ENCODE measurements around the gene TEDC2. TPM values are rescaled to one million over a fixed set of nuclear protein-coding genes. Genes with fewer than 3 reads are reported as not detected.
A peak's percentile ranks its signal among the peaks of the same experiment; 100 is the strongest.

The TEDC2 gene
- total RNA-seq = 0.68 TPM
- long read RNA-seq, partial matches to known transcripts = 1 of 1 reads
- long read RNA-seq, other reads (novel, unspliced or antisense) = 0 of 1 reads

GRCh38 chr16:2459647-2460390 is at the start of gene TEDC2:
TSS of gene TEDC2 (plus strand) at chr16:2460109. CDS start at chr16:2460145, 36 bp downstream.
- intact Hi-C loops (cut with DNase I) = no loop called here
- Histone ChIP-seq H3K4me1 (peaks cover 16% of the 10 kb centered on the region), H3K36me3 (no peaks in the 10 kb centered on the region), H3K27me3 (ENCODE audit: low read depth) (no peaks in the 10 kb centered on the region), H3K9me3 (no peaks in the 10 kb centered on the region), H3K4me3 (peak within 1 kb of the TSS; percentile 67), H3K27ac (no peak within 1 kb of the TSS)
- TF ChIP-seq, protein P1, sequence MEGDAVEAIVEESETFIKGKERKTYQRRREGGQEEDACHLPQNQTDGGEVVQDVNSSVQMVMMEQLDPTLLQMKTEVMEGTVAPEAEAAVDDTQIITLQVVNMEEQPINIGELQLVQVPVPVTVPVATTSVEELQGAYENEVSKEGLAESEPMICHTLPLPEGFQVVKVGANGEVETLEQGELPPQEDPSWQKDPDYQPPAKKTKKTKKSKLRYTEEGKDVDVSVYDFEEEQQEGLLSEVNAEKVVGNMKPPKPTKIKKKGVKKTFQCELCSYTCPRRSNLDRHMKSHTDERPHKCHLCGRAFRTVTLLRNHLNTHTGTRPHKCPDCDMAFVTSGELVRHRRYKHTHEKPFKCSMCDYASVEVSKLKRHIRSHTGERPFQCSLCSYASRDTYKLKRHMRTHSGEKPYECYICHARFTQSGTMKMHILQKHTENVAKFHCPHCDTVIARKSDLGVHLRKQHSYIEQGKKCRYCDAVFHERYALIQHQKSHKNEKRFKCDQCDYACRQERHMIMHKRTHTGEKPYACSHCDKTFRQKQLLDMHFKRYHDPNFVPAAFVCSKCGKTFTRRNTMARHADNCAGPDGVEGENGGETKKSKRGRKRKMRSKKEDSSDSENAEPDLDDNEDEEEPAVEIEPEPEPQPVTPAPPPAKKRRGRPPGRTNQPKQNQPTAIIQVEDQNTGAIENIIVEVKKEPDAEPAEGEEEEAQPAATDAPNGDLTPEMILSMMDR (IDR thresholded peaks at IDR 0.05) = no peak
- peak; percentile 98 for DNase-seq
- peak; percentile 97 to 98 for ATAC-seq

DNA sequence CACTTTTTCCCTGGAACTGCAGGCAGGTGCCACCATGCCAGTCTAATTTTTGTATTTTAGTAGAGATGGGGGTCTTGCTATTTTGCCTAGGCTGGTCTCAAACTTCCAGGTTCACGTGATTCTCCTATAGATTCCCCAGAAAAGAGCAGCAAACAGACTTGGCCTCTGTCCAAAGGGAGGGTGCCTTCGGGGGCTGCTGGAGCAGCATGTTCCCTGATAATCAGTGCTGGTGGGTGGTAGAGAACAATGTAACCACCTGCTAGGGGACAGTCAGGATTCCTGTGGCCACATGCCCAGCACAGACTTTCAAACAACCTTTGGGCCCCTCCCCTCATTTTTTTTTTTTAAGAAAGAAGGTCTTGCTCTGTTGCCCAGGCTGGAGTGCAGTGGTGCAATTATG is 44.8 kb upstream of the TEDC2 start:
- Histone ChIP-seq H3K27me3 (ENCODE audit: low read depth) (peaks cover 18% of the 10 kb centered on the region), H3K4me1 (no peaks in the 10 kb centered on the region), H3K36me3 (no peaks in the 10 kb centered on the region), H3K4me3 (no peak overlapping the region), H3K9me3 (no peaks in the 10 kb centered on the region), H3K27ac (no peak overlapping the region)
- ATAC-seq (no peak), DNase-seq (no peak)
- intact Hi-C loops (cut with DNase I) = no loop called here
- TF ChIP-seq, protein P1 (IDR thresholded peaks at IDR 0.05) = no peak

GRCh38 chr16:2420035-2420434 is 39.9 kb upstream of the TEDC2 start:
- Histone ChIP-seq H3K27ac (no peak overlapping the region), H3K36me3 (no peaks in the 10 kb centered on the region), H3K27me3 (ENCODE audit: low read depth) (peaks cover 10% of the 10 kb centered on the region), H3K4me1 (peaks cover 5% of the 10 kb centered on the region), H3K4me3 (no peak overlapping the region), H3K9me3 (no peaks in the 10 kb centered on the region)
- intact Hi-C loops (cut with DNase I) = no loop called here
- DNase-seq (no peak), ATAC-seq (no peak)
- TF ChIP-seq, protein P1 (IDR thresholded peaks at IDR 0.05) = no peak

DNA sequence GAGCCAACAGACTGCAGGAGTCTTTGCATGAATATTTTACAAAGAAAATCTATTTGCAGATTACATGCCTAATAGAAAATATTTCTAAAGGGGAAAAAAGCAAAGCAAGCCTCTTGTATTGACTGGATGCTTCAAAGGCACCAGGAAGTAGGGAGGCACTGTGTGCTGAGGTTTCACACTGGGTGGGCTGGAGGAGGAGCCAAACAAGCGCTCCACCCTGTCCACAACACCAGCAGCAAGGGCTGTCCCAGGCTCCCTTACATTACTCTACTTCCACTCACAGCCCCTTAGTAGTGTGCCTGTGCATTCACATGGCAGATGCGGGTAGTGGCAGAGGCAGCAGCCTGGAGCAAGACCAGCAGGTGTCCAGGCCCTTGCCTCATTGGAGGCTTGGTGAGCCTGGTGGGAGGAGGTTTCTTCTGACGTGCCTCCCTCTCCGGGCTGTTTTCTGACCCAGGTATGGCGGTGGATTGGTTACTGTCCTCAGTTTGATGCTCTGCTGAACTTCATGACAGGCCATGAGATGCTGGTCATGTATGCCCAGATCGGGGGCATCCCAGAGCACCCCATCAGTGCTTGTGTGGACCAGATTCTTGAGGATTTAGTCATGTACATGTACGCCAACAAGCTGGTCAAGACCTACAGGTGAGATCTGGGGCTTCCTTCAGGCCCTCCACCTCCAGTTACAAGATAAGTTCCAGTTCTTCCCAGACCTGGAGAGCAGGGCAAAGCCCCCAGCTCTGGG is 37.6 kb upstream of the TEDC2 start:
- Histone ChIP-seq H3K27ac (no peak overlapping the region), H3K4me1 (peaks cover 5% of the 10 kb centered on the region), H3K9me3 (no peaks in the 10 kb centered on the region), H3K4me3 (no peak overlapping the region), H3K36me3 (no peaks in the 10 kb centered on the region), H3K27me3 (ENCODE audit: low read depth) (no peaks in the 10 kb centered on the region)
- TF ChIP-seq, protein P1 (IDR thresholded peaks at IDR 0.05) = no peak
- peak in 1 of 2 donors; percentile 7 for ATAC-seq
- no peak for DNase-seq
- intact Hi-C loops (cut with DNase I) = no loop called here

DNA sequence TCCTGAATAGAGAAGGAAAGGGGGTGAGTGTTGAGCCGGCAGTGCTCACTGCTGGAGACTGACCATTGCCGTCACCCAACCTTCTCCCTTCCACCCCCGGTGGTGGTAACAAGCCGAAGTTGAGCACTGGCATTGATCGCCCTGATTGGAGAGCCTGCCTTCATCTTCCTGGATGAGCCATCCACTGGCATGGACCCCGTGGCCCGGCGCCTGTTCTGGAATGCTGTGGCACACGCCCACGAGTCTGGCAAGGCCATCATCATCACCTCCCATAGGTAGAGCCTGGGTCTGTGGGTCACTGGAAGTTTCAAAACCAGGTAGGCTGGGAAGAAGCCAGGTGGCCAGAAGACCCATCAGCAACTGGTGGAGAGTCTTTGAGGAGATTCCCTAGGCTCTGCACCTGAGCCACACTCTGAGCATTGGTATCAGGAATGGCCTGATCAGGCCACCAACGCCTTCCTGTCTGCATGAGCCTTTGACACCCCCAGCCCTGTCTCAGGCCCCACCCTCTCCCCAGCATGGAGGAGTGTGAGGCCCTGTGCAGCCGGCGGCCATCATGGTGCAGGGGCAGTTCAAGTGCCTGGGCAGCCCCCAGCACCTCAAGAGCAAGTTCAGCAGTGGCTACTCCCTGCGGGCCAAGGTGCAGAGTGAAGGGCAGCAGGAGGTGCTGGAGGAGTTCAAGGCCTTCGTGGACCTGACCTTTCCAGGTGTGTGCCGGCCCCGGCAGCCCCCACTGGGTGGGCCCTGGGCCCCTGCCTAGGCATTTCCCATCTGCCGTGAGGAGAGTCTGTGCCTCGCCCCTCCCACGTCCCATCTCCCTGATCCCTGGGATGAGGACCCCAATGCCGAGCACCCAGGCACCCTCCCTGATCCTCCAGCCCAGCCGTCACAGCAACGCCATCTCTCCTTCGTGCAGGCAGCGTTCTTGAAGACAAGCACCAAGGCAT is 35.6 kb upstream of the TEDC2 start:
- intact Hi-C loops (cut with DNase I) = no loop called here
- Histone ChIP-seq H3K27ac (no peak overlapping the region), H3K4me3 (no peak overlapping the region), H3K9me3 (no peaks in the 10 kb centered on the region), H3K4me1 (peaks cover 14% of the 10 kb centered on the region), H3K27me3 (ENCODE audit: low read depth) (no peaks in the 10 kb centered on the region), H3K36me3 (no peaks in the 10 kb centered on the region)
- no peak for ATAC-seq
- TF ChIP-seq, protein P1 (IDR thresholded peaks at IDR 0.05) = no peak
- no peak for DNase-seq

All from lower lobe of right lung (tissue), 2 donors.